CMK (cell line): ENCODE measurements around the gene COL5A1.

Experiments used
- DNase-seq: peaks from one replicate; pipeline ENCODE4 v3.0.0-alpha.2; 2010; ENCODE audit warnings: low read depth

Gene COL5A1

GRCh38 chr9:134626069-134626423, 15.6 kb upstream of the COL5A1 start:
- no peak for DNase-seq

GRCh38 chr9:134626571-134627416, 14.8 kb upstream of the COL5A1 start:
- DNase-seq, result no peak

GRCh38 chr9:134627417-134628353, 13.9 kb upstream of the COL5A1 start:
- no peak for DNase-seq

GRCh38 chr9:134628354-134628736, 13.3 kb upstream of the COL5A1 start:
- DNase-seq, result no peak

GRCh38 chr9:134629061-134629585, 12.5 kb upstream of the COL5A1 start:
- no peak for DNase-seq

- DNase-seq, result no peak
These were observed 11.8 kb upstream of the COL5A1 start for GRCh38 chr9:134629586-134630392.

GRCh38 chr9:134630393-134630790, 11.2 kb upstream of the COL5A1 start:
- no peak for DNase-seq

GRCh38 chr9:134630861-134631260, 10.7 kb upstream of the COL5A1 start:
- no peak for DNase-seq

- DNase-seq, result no peak
These were observed 9.7 kb upstream of the COL5A1 start for GRCh38 chr9:134631881-134632280.

- no peak for DNase-seq
These were observed 9.3 kb upstream of the COL5A1 start for GRCh38 chr9:134632329-134632728.

GRCh38 chr9:134633362-134634142, 8.1 kb upstream of the COL5A1 start:
- no peak for DNase-seq

GRCh38 chr9:134634176-134634575, 7.4 kb upstream of the COL5A1 start:
- no peak for DNase-seq

- no peak for DNase-seq
These were observed 6.9 kb upstream of the COL5A1 start for GRCh38 chr9:134634667-134635230.

GRCh38 chr9:134635351-134636148, 6.1 kb upstream of the COL5A1 start:
- no peak for DNase-seq

GRCh38 chr9:134636149-134636507, 5.5 kb upstream of the COL5A1 start:
- no peak for DNase-seq

- DNase-seq, result no peak
These were observed 4.4 kb upstream of the COL5A1 start for GRCh38 chr9:134637241-134637640.

- DNase-seq, result no peak
These were observed 3.7 kb upstream of the COL5A1 start for GRCh38 chr9:134637696-134638501.

- no peak for DNase-seq
These were observed 3.0 kb upstream of the COL5A1 start for GRCh38 chr9:134638502-134639090.

GRCh38 chr9:134639994-134640393, 1.6 kb upstream of the COL5A1 start:
- DNase-seq, result no peak
